ENCODE results near the gene RAD50.

The RAD50 gene

GRCh38 chr5:132657676-132658380 is 101.1 kb downstream of the RAD50 start, which contains the start of gene IL13:
Gene IL13 (plus strand): TSS chr5:132658173. CDS start chr5:132658187, 14 bp downstream.
- peak within 1 kb of the TSS; percentile 50 for H3K27ac Mint-ChIP-seq
- H3K27me3 Mint-ChIP-seq = peaks cover 37% of the 10 kb centered on the region
- peak; percentile 25 for DNase-seq
- H3K9me3 Mint-ChIP-seq = no peaks in the 10 kb centered on the region
- H3K36me3 Mint-ChIP-seq (ENCODE audit: low read depth) = no peaks in the 10 kb centered on the region
- H3K4me3 Mint-ChIP-seq = peak within 1 kb of the TSS; percentile 64
- peak; percentile 31 for ATAC-seq
- peaks cover 54% of the 10 kb centered on the region for H3K4me1 Mint-ChIP-seq

GRCh38 chr5:132658381-132659302 is 101.9 kb downstream of the RAD50 start:
- peak overlapping the region; percentile 64 for H3K4me3 Mint-ChIP-seq
- no peaks in the 10 kb centered on the region for H3K36me3 Mint-ChIP-seq (ENCODE audit: low read depth)
- DNase-seq (no peak), ATAC-seq (no peak)
- peak overlapping the region; percentile 50 for H3K27ac Mint-ChIP-seq
- peaks cover 62% of the 10 kb centered on the region for H3K4me1 Mint-ChIP-seq
- H3K27me3 Mint-ChIP-seq = peaks cover 33% of the 10 kb centered on the region
- no peaks in the 10 kb centered on the region for H3K9me3 Mint-ChIP-seq

- H3K4me1 Mint-ChIP-seq = peaks cover 71% of the 10 kb centered on the region
- no peak for ATAC-seq
These were observed 103.1 kb downstream of the RAD50 start for GRCh38 chr5:132659598-132660493.

GRCh38 chr5:132661231-132662003 is 104.6 kb downstream of the RAD50 start:
- no peak overlapping the region for H3K4me3 Mint-ChIP-seq

More at GRCh38 chr5:132659598-132660493, 103.1 kb downstream of the RAD50 start:
- Mint-ChIP-seq H3K9me3 (no peaks in the 10 kb centered on the region), H3K4me3 (peak overlapping the region; percentile 36), H3K36me3 (ENCODE audit: low read depth) (no peaks in the 10 kb centered on the region), H3K27me3 (peaks cover 23% of the 10 kb centered on the region), H3K27ac (no peak overlapping the region)
- DNase-seq = no peak

GRCh38 chr5:132662004-132662401 is 105.2 kb downstream of the RAD50 start:
- Mint-ChIP-seq H3K9me3 (no peaks in the 10 kb centered on the region), H3K4me3 (no peak overlapping the region), H3K4me1 (peaks cover 65% of the 10 kb centered on the region), H3K27ac (no peak overlapping the region), H3K36me3 (ENCODE audit: low read depth) (no peaks in the 10 kb centered on the region), H3K27me3 (peaks cover 8% of the 10 kb centered on the region)
- ATAC-seq (no peak), DNase-seq (no peak)

More at GRCh38 chr5:132661231-132662003, 104.6 kb downstream of the RAD50 start:
- H3K27ac Mint-ChIP-seq = peak overlapping the region; percentile 42
- ATAC-seq (no peak), DNase-seq (peak; percentile 34)
- peaks cover 14% of the 10 kb centered on the region for H3K27me3 Mint-ChIP-seq
- no peaks in the 10 kb centered on the region for H3K36me3 Mint-ChIP-seq (ENCODE audit: low read depth)
- H3K9me3 Mint-ChIP-seq = no peaks in the 10 kb centered on the region
- H3K4me1 Mint-ChIP-seq = peaks cover 70% of the 10 kb centered on the region

GRCh38 chr5:132662925-132663770 is 106.4 kb downstream of the RAD50 start:
- Mint-ChIP-seq H3K27ac (peak overlapping the region; percentile 86), H3K9me3 (no peaks in the 10 kb centered on the region), H3K4me1 (peaks cover 53% of the 10 kb centered on the region), H3K27me3 (peaks cover under 1% of the 10 kb centered on the region), H3K4me3 (peak overlapping the region; percentile 21), H3K36me3 (ENCODE audit: low read depth) (no peaks in the 10 kb centered on the region)
- DNase-seq (peak; percentile 53), ATAC-seq (peak; percentile 72)

GRCh38 chr5:132663771-132664695 is 107.3 kb downstream of the RAD50 start:
- no peak overlapping the region for H3K4me3 Mint-ChIP-seq
- H3K36me3 Mint-ChIP-seq (ENCODE audit: low read depth) = no peaks in the 10 kb centered on the region

GRCh38 chr5:132664696-132665209 is 108.0 kb downstream of the RAD50 start:
- no peak for ATAC-seq
- Mint-ChIP-seq H3K4me3 (no peak overlapping the region), H3K4me1 (peaks cover 45% of the 10 kb centered on the region), H3K27me3 (no peaks in the 10 kb centered on the region), H3K36me3 (ENCODE audit: low read depth) (no peaks in the 10 kb centered on the region), H3K9me3 (no peaks in the 10 kb centered on the region), H3K27ac (no peak overlapping the region)
- no peak for DNase-seq

More at GRCh38 chr5:132663771-132664695, 107.3 kb downstream of the RAD50 start:
- Mint-ChIP-seq H3K27me3 (no peaks in the 10 kb centered on the region), H3K27ac (peak overlapping the region; percentile 86), H3K4me1 (peaks cover 48% of the 10 kb centered on the region), H3K9me3 (no peaks in the 10 kb centered on the region)
- DNase-seq (no peak), ATAC-seq (peak; percentile 3)

GRCh38 chr5:132665574-132666080 is 108.8 kb downstream of the RAD50 start:
- H3K4me1 Mint-ChIP-seq = peaks cover 36% of the 10 kb centered on the region
- no peak overlapping the region for H3K4me3 Mint-ChIP-seq
- DNase-seq (no peak), ATAC-seq (no peak)
- H3K9me3 Mint-ChIP-seq = no peaks in the 10 kb centered on the region
- no peak overlapping the region for H3K27ac Mint-ChIP-seq
- H3K27me3 Mint-ChIP-seq = no peaks in the 10 kb centered on the region
- no peaks in the 10 kb centered on the region for H3K36me3 Mint-ChIP-seq (ENCODE audit: low read depth)

GRCh38 chr5:132666310-132667123 is 109.7 kb downstream of the RAD50 start:
- Mint-ChIP-seq H3K27me3 (no peaks in the 10 kb centered on the region), H3K9me3 (no peaks in the 10 kb centered on the region), H3K4me3 (no peak overlapping the region), H3K4me1 (peaks cover 27% of the 10 kb centered on the region), H3K36me3 (ENCODE audit: low read depth) (no peaks in the 10 kb centered on the region), H3K27ac (no peak overlapping the region)
- ATAC-seq = no peak
- DNase-seq = no peak

- DNase-seq (no peak), ATAC-seq (no peak)
- no peak overlapping the region for H3K4me3 Mint-ChIP-seq
- H3K36me3 Mint-ChIP-seq (ENCODE audit: low read depth) = no peaks in the 10 kb centered on the region
- no peak overlapping the region for H3K27ac Mint-ChIP-seq
- H3K9me3 Mint-ChIP-seq = no peaks in the 10 kb centered on the region
- H3K4me1 Mint-ChIP-seq = peaks cover 21% of the 10 kb centered on the region
- H3K27me3 Mint-ChIP-seq = no peaks in the 10 kb centered on the region
These were observed 110.5 kb downstream of the RAD50 start for GRCh38 chr5:132667309-132667708.

Data from activated naive CD8-positive, alpha-beta T cell treated with anti-CD3 and anti-CD28 coated beads, Interleukin-2, amount 50 U/mL, for 24 hours (primary cell).